IgD-negative memory B cell (primary cell): ENCODE data around the gene IKZF5. TPM values are rescaled to one million over a fixed set of nuclear protein-coding genes. Genes with fewer than 3 reads are reported as not detected.
A peak's percentile ranks its signal among the peaks of the same experiment; 100 is the strongest.

ENCODE experiments used
- H3K27ac Mint-ChIP-seq, 3 donors: one replicate each; pipeline ENCODE4 v1.8.0; 2020 to 2022; ENCODE audit warnings: mild to moderate bottlenecking in 3 of 3, mixed read lengths in 3 of 3, moderate library complexity in 1 of 3
- H3K27me3 Mint-ChIP-seq: one replicate; pipeline ENCODE4 v1.8.0; 2021; ENCODE audit warnings: mixed read lengths
- H3K36me3 Mint-ChIP-seq: one replicate; pipeline ENCODE4 v1.8.0; 2020; ENCODE audit warnings: mild to moderate bottlenecking, mixed read lengths
- H3K4me1 Mint-ChIP-seq, 3 donors: one replicate each; pipeline ENCODE4 v1.8.0; 2020 to 2022; ENCODE audit warnings: mixed read lengths in 3 of 3, mild to moderate bottlenecking in 1 of 3
- H3K4me3 Mint-ChIP-seq, 4 donors: one replicate each; pipeline ENCODE4 v1.8.0; 2020 to 2022; ENCODE audit warnings: mild to moderate bottlenecking in 4 of 4, mixed read lengths in 4 of 4, moderate library complexity in 3 of 4
- H3K9me3 Mint-ChIP-seq, 3 donors: one replicate each; pipeline ENCODE4 v1.8.0; 2020 to 2021; ENCODE audit warnings: mixed read lengths in 3 of 3, mild to moderate bottlenecking in 1 of 3
- polyA plus RNA-seq: library from polyadenylated mRNA; unstranded; fragments of 300-500 nt; fragmentation: Illumina TruSeq; gene quantifications from one replicate; pipeline ENCODE4 v1.2.3, GENCODE V29; 2021

IKZF5 gene
- polyA plus RNA-seq, 1 donor from 2014 or later, result 13.9 TPM

- Mint-ChIP-seq H3K4me1 (peaks cover 25 to 34% (median 34%) of the 10 kb centered on the region in 3 donors), H3K36me3 (no peaks in the 10 kb centered on the region), H3K9me3 (no peaks in the 10 kb centered on the region), H3K27me3 (no peaks in the 10 kb centered on the region), H3K4me3 (no peak overlapping the region), H3K27ac (no peak overlapping the region)
Observed at GRCh38 chr10:123001370-123001769, 7.2 kb downstream of the IKZF5 start.

- H3K36me3 Mint-ChIP-seq, result no peaks in the 10 kb centered on the region
Observed at GRCh38 chr10:123000155-123000554, 8.4 kb downstream of the IKZF5 start.

GRCh38 chr10:122999347-122999746 lies 9.2 kb downstream of the IKZF5 start:
- Mint-ChIP-seq H3K27ac (peak overlapping the region in 1 of 3 donors; percentile 31), H3K4me3 (no peak overlapping the region), H3K4me1 (peaks cover 16 to 26% (median 25%) of the 10 kb centered on the region in 3 donors), H3K36me3 (no peaks in the 10 kb centered on the region), H3K27me3 (no peaks in the 10 kb centered on the region), H3K9me3 (no peaks in the 10 kb centered on the region)

More at GRCh38 chr10:123000155-123000554, 8.4 kb downstream of the IKZF5 start:
- peaks cover 16 to 26% (median 25%) of the 10 kb centered on the region in 3 donors for H3K4me1 Mint-ChIP-seq
- no peaks in the 10 kb centered on the region for H3K27me3 Mint-ChIP-seq
- peak overlapping the region in 2 of 3 donors; percentile 54 to 56 for H3K27ac Mint-ChIP-seq
- no peaks in the 10 kb centered on the region for H3K9me3 Mint-ChIP-seq
- H3K4me3 Mint-ChIP-seq, result no peak overlapping the region

- Mint-ChIP-seq H3K27me3 (no peaks in the 10 kb centered on the region), H3K4me1 (peaks cover 15 to 25% (median 23%) of the 10 kb centered on the region in 3 donors), H3K36me3 (peaks cover 2% of the 10 kb centered on the region), H3K9me3 (no peaks in the 10 kb centered on the region), H3K27ac (no peak overlapping the region), H3K4me3 (no peak overlapping the region)
Observed at GRCh38 chr10:122998934-122999333, 9.7 kb downstream of the IKZF5 start.

- Mint-ChIP-seq H3K27ac (no peak overlapping the region), H3K4me3 (peak overlapping the region in 1 of 4 donors; percentile 49), H3K4me1 (peaks cover 14 to 20% (median 19%) of the 10 kb centered on the region in 3 donors), H3K27me3 (no peaks in the 10 kb centered on the region), H3K9me3 (no peaks in the 10 kb centered on the region), H3K36me3 (peaks cover 3% of the 10 kb centered on the region)
Observed at GRCh38 chr10:122998360-122998917, 10.2 kb downstream of the IKZF5 start.

GRCh38 chr10:122997864-122998263 lies 10.7 kb downstream of the IKZF5 start:
- peaks cover 3% of the 10 kb centered on the region for H3K36me3 Mint-ChIP-seq
- no peaks in the 10 kb centered on the region for H3K9me3 Mint-ChIP-seq
- H3K27me3 Mint-ChIP-seq, result no peaks in the 10 kb centered on the region
- peak overlapping the region in 1 of 3 donors; percentile 24 for H3K27ac Mint-ChIP-seq
- peaks cover 14 to 20% (median 19%) of the 10 kb centered on the region in 3 donors for H3K4me1 Mint-ChIP-seq
- H3K4me3 Mint-ChIP-seq, result no peak overlapping the region

GRCh38 chr10:122995936-122996335 lies 12.7 kb downstream of the IKZF5 start:
- no peak overlapping the region for H3K27ac Mint-ChIP-seq
- H3K9me3 Mint-ChIP-seq, result no peaks in the 10 kb centered on the region
- no peak overlapping the region for H3K4me3 Mint-ChIP-seq
- no peaks in the 10 kb centered on the region for H3K27me3 Mint-ChIP-seq
- H3K4me1 Mint-ChIP-seq, result peaks cover 11 to 16% (median 14%) of the 10 kb centered on the region in 3 donors
- H3K36me3 Mint-ChIP-seq, result peaks cover 3% of the 10 kb centered on the region

GRCh38 chr10:122993797-122994336 lies 14.7 kb downstream of the IKZF5 start:
- no peaks in the 10 kb centered on the region for H3K9me3 Mint-ChIP-seq
- no peak overlapping the region for H3K27ac Mint-ChIP-seq
- peaks cover 7% of the 10 kb centered on the region for H3K36me3 Mint-ChIP-seq
- H3K4me3 Mint-ChIP-seq, result no peak overlapping the region
- H3K4me1 Mint-ChIP-seq, result peaks cover 0 to 1% (median under 1%) of the 10 kb centered on the region in 3 donors
- H3K27me3 Mint-ChIP-seq, result no peaks in the 10 kb centered on the region

GRCh38 chr10:122992031-122992585 lies 16.5 kb downstream of the IKZF5 start:
- Mint-ChIP-seq H3K27ac (no peak overlapping the region), H3K9me3 (no peaks in the 10 kb centered on the region), H3K4me1 (no peaks in the 10 kb centered on the region), H3K4me3 (no peak overlapping the region), H3K36me3 (peaks cover 7% of the 10 kb centered on the region), H3K27me3 (no peaks in the 10 kb centered on the region)

GRCh38 chr10:122990278-122990677 lies 18.3 kb downstream of the IKZF5 start:
- Mint-ChIP-seq H3K36me3 (peaks cover 9% of the 10 kb centered on the region), H3K27ac (peak overlapping the region in 1 of 3 donors; percentile 82), H3K4me3 (no peak overlapping the region), H3K27me3 (no peaks in the 10 kb centered on the region), H3K9me3 (no peaks in the 10 kb centered on the region), H3K4me1 (no peaks in the 10 kb centered on the region)

- Mint-ChIP-seq H3K27ac (peak overlapping the region in 1 of 3 donors; percentile 26), H3K4me3 (no peak overlapping the region)
Observed at GRCh38 chr10:122988501-122988900, 20.1 kb downstream of the IKZF5 start.

GRCh38 chr10:122986335-122986734 lies 22.3 kb downstream of the IKZF5 start:
- H3K4me1 Mint-ChIP-seq, result peaks cover 0 to 5% (median 5%) of the 10 kb centered on the region in 3 donors
- peaks cover 6% of the 10 kb centered on the region for H3K36me3 Mint-ChIP-seq
- no peak overlapping the region for H3K27ac Mint-ChIP-seq
- H3K4me3 Mint-ChIP-seq, result no peak overlapping the region
- H3K27me3 Mint-ChIP-seq, result no peaks in the 10 kb centered on the region
- H3K9me3 Mint-ChIP-seq, result no peaks in the 10 kb centered on the region

More at GRCh38 chr10:122988501-122988900, 20.1 kb downstream of the IKZF5 start:
- H3K27me3 Mint-ChIP-seq, result no peaks in the 10 kb centered on the region
- no peaks in the 10 kb centered on the region for H3K4me1 Mint-ChIP-seq
- H3K36me3 Mint-ChIP-seq, result peaks cover 6% of the 10 kb centered on the region
- no peaks in the 10 kb centered on the region for H3K9me3 Mint-ChIP-seq

- Mint-ChIP-seq H3K9me3 (no peaks in the 10 kb centered on the region), H3K27me3 (no peaks in the 10 kb centered on the region)
Observed at GRCh38 chr10:122984708-122985107, 23.9 kb downstream of the IKZF5 start.

GRCh38 chr10:122983898-122984297 lies 24.7 kb downstream of the IKZF5 start:
- H3K27ac Mint-ChIP-seq, result no peak overlapping the region
- peaks cover 3% of the 10 kb centered on the region for H3K36me3 Mint-ChIP-seq
- no peak overlapping the region for H3K4me3 Mint-ChIP-seq
- H3K27me3 Mint-ChIP-seq, result no peaks in the 10 kb centered on the region
- H3K4me1 Mint-ChIP-seq, result peaks cover 13 to 19% (median 18%) of the 10 kb centered on the region in 3 donors
- no peaks in the 10 kb centered on the region for H3K9me3 Mint-ChIP-seq

More at GRCh38 chr10:122984708-122985107, 23.9 kb downstream of the IKZF5 start:
- H3K4me1 Mint-ChIP-seq, result peaks cover 12 to 18% (median 17%) of the 10 kb centered on the region in 3 donors
- H3K27ac Mint-ChIP-seq, result no peak overlapping the region
- peaks cover 3% of the 10 kb centered on the region for H3K36me3 Mint-ChIP-seq
- H3K4me3 Mint-ChIP-seq, result peak overlapping the region in 1 of 4 donors; percentile 19

GRCh38 chr10:122981066-122981464 lies 27.5 kb downstream of the IKZF5 start:
- Mint-ChIP-seq H3K27me3 (no peaks in the 10 kb centered on the region), H3K4me3 (peak overlapping the region; percentile 91 to 96 (median 95)), H3K4me1 (peaks cover 13 to 19% (median 18%) of the 10 kb centered on the region in 3 donors), H3K36me3 (no peaks in the 10 kb centered on the region), H3K27ac (peak overlapping the region; percentile 97 to 99 (median 98)), H3K9me3 (no peaks in the 10 kb centered on the region)
